Hepatocyte (in vitro differentiated cells): ENCODE data around the gene GRIPAP1.

Source experiments
- EZH2 ChIP-seq: fragments of 200-600 bp; sonication (generic); IDR thresholded peaks from 2 replicates; pipeline ENCODE4 v1.6.1; 2016; ENCODE audit warnings: antibody characterized with exemption, mild to moderate bottlenecking, borderline replicate concordance
- TF ChIP-seq, protein P1 (sequence below): fragments of 200-600 bp; sonication (generic); IDR thresholded peaks from 2 replicates; pipeline ENCODE4 v1.5.1; 2016; ENCODE audit warnings: antibody characterized with exemption, mild to moderate bottlenecking; ENCODE audit not compliant: poor library complexity

DNA sequence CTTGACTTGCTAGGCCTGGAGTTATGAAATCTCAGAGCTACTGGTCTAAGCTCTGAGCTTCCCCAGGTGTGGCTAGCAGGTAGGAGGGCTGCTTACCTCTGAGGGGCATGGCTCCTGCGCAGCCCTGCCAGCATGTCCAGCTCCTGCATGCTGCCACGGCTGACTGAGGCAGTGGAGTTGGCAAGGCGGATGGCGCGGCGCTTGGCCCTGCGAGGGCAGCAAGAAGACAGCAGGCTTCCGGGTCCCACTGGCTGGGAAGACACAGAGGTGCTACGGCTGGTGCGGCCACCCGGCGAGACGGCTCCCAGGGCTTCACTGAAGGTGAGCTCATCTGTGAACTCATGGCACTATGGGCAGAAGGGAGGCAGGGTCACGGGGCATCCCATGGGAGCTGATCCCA lies 36.1 kb downstream of the GRIPAP1 start:
- TF ChIP-seq, protein P1, sequence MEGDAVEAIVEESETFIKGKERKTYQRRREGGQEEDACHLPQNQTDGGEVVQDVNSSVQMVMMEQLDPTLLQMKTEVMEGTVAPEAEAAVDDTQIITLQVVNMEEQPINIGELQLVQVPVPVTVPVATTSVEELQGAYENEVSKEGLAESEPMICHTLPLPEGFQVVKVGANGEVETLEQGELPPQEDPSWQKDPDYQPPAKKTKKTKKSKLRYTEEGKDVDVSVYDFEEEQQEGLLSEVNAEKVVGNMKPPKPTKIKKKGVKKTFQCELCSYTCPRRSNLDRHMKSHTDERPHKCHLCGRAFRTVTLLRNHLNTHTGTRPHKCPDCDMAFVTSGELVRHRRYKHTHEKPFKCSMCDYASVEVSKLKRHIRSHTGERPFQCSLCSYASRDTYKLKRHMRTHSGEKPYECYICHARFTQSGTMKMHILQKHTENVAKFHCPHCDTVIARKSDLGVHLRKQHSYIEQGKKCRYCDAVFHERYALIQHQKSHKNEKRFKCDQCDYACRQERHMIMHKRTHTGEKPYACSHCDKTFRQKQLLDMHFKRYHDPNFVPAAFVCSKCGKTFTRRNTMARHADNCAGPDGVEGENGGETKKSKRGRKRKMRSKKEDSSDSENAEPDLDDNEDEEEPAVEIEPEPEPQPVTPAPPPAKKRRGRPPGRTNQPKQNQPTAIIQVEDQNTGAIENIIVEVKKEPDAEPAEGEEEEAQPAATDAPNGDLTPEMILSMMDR = no peak
- TF ChIP-seq EZH2 = no peak
